Small intestine (tissue), 7 donors: ENCODE results near the gene UQCC5. TPM values are rescaled to one million over a fixed set of nuclear protein-coding genes. Genes with fewer than 3 reads are reported as not detected.

ENCODE experiments used
- DNase-seq, 2 donors: peaks; one replicate each; pipeline versions ENCODE4 v3.0.0 to v3.0.0-alpha.2; 2013
- FAIRE-seq: peaks from 2 replicates; lab custom pipeline; 2012; peaks lifted over from hg19 to GRCh38; lab: Jason Lieb, UNC
- H3K27ac ChIP-seq, 3 donors: one replicate each; pipeline ENCODE4 v1.5.1; 2013; ENCODE audit warnings: low read length in 2 of 3, mild to moderate bottlenecking in 2 of 3, control low read depth in 1 of 3, inconsistent platforms in 1 of 3, low read depth in 1 of 3, moderate library complexity in 1 of 3
- H3K27me3 ChIP-seq, 3 donors: one replicate each; pipeline ENCODE4 v1.6.1; 2013; ENCODE audit warnings: low read length in 3 of 3, inconsistent platforms in 1 of 3; ENCODE audit not compliant: control insufficient read depth in 3 of 3, insufficient read depth in 3 of 3
- H3K36me3 ChIP-seq, 3 donors: one replicate each; pipeline ENCODE4 v1.6.1; 2013; ENCODE audit warnings: low read length in 3 of 3, inconsistent platforms in 1 of 3, low read depth in 1 of 3, mild to moderate bottlenecking in 1 of 3, moderate library complexity in 1 of 3; ENCODE audit not compliant: control insufficient read depth in 3 of 3, insufficient read depth in 2 of 3
- H3K4me1 ChIP-seq, 3 donors: one replicate each; pipeline ENCODE4 v1.6.1; 2013; ENCODE audit warnings: low read length in 2 of 3, inconsistent platforms in 1 of 3, low read depth in 1 of 3, mild to moderate bottlenecking in 1 of 3, moderate library complexity in 1 of 3; ENCODE audit not compliant: control insufficient read depth in 3 of 3, insufficient read depth in 2 of 3
- H3K4me3 ChIP-seq, 3 donors: one replicate each; pipeline ENCODE4 v1.5.1; 2013; ENCODE audit warnings: low read length in 3 of 3, control low read depth in 1 of 3, inconsistent platforms in 1 of 3, low read depth in 1 of 3, mild to moderate bottlenecking in 1 of 3, moderate library complexity in 1 of 3
- H3K9me3 ChIP-seq, 2 donors: one replicate each; pipeline ENCODE4 v1.6.1; 2013; ENCODE audit warnings: low read depth in 1 of 2, low read length in 1 of 2; ENCODE audit not compliant: control insufficient read depth in 2 of 2, insufficient read depth in 1 of 2
- WGBS, 3 donors: extraction: QIAGEN DNeasy Blood & Tissue Kit; methylation state at CpG; one replicate each; pipeline ENCODE4 v1.1.7; 2013; 5-methylcytosine and 5-hydroxymethylcytosine counted together
- polyA plus RNA-seq, 4 donors: library from polyadenylated mRNA; stranded (reverse) in 3 of 4; unstranded in 1 of 4; fragments of 200-250 nt in 3 of 4; fragments of 120-200 nt in 1 of 4; gene quantifications; one replicate each; pipeline versions ENCODE4 v1.2.1 to v1.2.3, GENCODE V29; 2013
- donor health status: healthy with polysubstance abuse.
- donor health status: control.
- donor health status: control.
- donor health status: Bipolar disorder and iron deficiency.
- donor health status: healthy.

UQCC5 gene
- polyA plus RNA-seq, 4 donors, result 8.9 to 38.9 (median 20.3) TPM

DNA sequence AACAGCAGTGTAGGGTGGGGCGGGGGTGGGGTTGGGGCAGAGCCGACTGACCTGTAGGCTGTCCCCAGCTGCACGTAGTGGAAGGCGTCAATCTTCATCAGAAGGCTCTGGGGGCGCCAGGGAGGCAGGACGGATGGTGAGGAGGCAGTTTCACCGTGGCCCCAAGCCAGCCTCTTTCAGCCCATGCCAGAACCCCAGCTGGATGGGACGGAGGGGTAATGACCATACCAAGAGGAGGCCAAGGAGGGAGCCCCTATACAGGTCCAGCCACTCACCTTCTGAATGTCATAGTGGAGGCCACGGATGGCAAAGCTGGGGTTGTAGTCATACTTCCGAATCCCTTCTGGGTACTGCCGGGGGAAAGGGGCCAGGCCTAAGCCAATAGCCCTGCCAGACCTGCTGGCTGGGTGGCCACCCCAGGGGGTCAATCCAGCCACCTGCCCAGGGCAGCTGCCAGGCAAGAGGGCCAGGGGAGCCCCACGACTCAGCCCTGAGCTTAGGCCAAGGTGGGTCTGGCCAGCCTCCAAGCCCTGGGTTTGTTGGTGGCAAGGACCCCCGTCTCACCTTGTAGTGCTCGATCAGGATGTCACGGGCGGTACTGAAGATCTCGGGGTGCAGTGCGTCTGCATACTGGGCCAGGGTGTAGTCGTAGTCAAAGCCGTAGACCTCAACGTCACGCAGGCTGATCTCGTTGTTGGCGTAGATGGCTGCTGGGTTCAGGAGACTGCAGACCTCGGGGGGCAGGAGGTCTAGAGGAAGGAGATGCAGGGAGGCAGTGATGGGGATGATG is 7.6 kb upstream of the UQCC5 start:
- no peaks in the 10 kb centered on the region for H3K27me3 ChIP-seq
- H3K4me1 ChIP-seq, result peaks cover 0 to 9% (median 0%) of the 10 kb centered on the region in 3 donors
- no peak overlapping the region for H3K27ac ChIP-seq
- H3K36me3 ChIP-seq, result peaks cover 0 to 67% (median 2%) of the 10 kb centered on the region in 3 donors
- DNase-seq (no peak), FAIRE-seq (no peak)
- H3K4me3 ChIP-seq, result no peak overlapping the region
- H3K9me3 ChIP-seq, result no peaks in the 10 kb centered on the region
- WGBS, 3 donors, result 91 to 95% (median 95%) methylated on average over 25 of the region's 25 CpGs

DNA sequence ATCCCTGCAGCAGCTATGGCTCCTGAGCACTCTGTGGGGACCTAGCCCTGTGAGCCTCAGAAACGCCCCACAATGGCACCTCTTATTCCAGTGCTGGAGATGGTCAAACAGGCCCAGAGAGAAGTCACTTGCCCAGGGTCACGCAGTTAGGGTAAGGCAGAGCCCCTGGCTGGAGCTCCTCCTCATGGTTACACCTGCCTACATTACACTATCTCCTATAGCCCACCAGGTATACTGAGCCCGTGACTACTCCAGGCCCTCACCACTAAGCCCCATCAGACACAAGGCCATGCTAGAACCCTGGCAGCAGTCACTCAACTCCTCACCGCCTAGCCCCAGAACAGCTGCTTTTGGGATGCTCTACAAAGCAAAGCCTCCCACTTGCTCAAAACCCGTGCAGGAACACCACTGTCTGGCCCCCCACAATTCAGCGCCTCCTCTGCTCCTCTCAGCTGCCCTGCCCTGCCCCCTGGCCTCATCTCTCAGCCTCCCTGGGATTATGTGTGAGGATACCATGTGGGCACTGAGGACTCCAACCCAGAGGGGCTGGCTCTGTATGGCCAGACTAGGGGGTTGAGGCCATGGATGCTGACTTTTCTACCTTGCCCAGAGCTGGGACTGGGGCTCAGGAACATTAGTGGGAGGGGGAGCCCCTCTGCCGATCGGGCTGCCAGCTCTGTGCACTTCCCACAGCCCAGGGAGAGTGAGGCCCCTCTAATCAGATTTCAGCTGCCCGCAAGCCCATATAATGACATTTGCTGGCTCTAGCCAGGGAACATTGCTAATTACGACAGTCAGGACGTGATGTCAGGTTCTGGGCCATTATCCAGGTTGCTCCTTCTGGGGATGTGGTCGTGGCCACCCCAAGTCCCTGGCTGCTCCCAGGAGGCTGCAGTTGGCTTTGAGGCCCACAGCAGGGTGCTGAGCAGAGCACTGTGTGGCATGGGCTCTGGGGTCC is 6.8 kb upstream of the UQCC5 start:
- FAIRE-seq, result no peak
- Histone ChIP-seq H3K4me1 (peaks cover 0 to 13% (median 0%) of the 10 kb centered on the region in 3 donors), H3K4me3 (no peak overlapping the region), H3K27me3 (no peaks in the 10 kb centered on the region), H3K36me3 (peaks cover 0 to 58% (median 2%) of the 10 kb centered on the region in 3 donors), H3K27ac (no peak overlapping the region), H3K9me3 (no peaks in the 10 kb centered on the region)
- WGBS, 3 donors, result 77 to 82% (median 82%) methylated on average over 12 of the region's 12 CpGs
- DNase-seq, result no peak

DNA sequence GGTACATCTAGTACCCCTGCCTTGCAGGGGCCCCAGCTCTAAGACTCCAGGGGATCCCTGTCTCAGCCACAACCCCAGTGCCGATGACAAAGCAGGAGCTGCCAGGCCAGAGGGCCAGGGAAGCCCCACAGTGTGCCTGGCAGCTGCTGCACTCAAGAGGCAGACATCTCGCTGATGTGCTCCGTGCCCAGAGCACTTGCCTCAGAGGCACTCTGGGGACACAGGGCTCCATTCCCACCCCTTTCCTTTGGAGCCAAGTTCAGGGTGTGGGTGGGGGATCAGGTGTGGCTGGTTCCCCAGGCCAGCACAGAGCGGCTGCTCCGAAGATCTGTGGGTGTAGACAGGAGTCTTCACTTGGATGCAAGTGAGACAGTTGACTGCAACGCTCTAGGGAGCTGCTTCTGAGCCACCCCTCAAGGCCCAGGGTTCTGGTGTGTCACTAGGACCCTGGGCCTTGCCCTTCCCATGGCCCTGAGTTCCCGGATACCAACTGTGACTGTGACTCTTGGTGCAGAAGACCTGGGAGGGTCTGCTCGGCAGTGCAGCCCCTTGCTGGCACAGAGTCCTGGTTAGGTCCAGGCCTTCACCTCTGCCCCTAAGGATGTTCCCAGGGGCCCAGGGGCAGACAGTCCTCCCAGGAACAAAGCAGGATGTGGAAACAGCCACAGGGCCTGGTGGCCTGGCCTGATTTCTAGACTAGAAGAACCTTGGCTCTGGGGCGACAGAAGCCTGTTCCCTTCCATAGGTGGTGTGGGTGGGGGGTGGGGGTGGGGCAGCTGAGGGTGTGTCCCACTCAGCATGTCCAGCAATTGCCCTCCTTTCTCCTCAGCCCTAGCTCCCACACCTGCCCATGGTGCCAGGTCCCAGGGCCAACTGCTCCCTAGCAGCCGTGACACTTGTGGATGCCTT is 5.2 kb upstream of the UQCC5 start:
- Histone ChIP-seq H3K4me3 (no peak overlapping the region), H3K27ac (no peak overlapping the region), H3K4me1 (peaks cover 0 to 21% (median 0%) of the 10 kb centered on the region in 3 donors), H3K36me3 (peaks cover 0 to 44% (median 2%) of the 10 kb centered on the region in 3 donors), H3K9me3 (no peaks in the 10 kb centered on the region), H3K27me3 (no peaks in the 10 kb centered on the region)
- DNase-seq, result no peak
- WGBS, 3 donors, result 81 to 93% (median 84%) methylated on average over 10 of the region's 10 CpGs
- no peak for FAIRE-seq

DNA sequence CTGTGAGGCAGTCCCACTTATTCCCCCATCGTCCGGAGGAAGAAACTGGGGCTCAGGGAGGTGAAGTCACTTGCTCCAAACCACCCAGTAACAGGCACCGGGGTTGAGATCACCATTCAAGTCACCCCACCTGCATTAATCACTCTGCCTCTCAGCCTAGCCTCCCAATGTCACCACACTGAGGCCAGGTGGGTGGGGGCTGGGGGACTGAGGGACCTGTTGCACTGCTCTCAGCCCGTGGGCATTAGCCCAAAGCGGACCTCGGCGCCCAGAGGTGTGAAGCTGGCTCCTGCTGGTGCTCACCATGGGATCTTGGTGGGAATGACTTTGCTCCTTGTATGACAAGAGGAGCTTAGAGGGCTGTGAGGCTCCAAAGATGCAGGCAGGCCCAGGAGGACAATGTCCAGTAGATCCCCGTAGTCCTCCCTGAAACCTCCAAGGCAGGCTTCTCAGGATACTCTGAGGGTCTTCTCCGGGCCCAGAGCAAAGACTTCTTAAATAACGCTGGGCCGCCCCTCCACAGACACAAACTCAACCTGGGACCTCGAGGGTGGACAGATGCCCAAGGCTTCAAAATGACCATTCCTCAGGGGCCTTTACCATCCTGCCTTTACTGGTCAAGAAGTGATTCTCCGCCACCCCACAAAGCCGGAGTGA is 4.4 kb upstream of the UQCC5 start:
- Histone ChIP-seq H3K4me1 (peaks cover 0 to 21% (median 0%) of the 10 kb centered on the region in 3 donors), H3K36me3 (peaks cover 0 to 37% (median 2%) of the 10 kb centered on the region in 3 donors), H3K4me3 (peak overlapping the region in 1 of 3 donors; percentile 57), H3K9me3 (no peaks in the 10 kb centered on the region), H3K27me3 (no peaks in the 10 kb centered on the region), H3K27ac (peak overlapping the region in 1 of 3 donors; percentile 29)
- DNase-seq (no peak), FAIRE-seq (no peak)
- 88 to 94% (median 90%) methylated on average over 14 of the region's 14 CpGs for WGBS, 3 donors

DNA sequence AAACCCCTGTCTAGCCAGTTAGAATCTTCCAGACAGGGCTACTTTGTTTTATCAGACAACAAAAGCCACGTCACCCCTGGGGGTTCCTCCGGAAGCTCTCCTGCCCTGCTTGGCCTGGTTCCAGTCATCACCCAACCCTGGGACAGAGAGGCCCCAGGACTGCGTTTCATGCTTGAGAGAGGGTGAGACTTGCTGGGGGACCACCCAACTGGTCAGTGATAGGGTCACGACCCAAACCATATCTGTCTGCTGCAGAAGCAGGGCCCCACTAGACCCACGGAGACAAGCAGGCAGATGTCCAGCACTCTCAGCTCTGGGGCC is 3.9 kb upstream of the UQCC5 start:
- Histone ChIP-seq H3K27ac (peak overlapping the region in 1 of 3 donors; percentile 13), H3K4me3 (peak overlapping the region in 1 of 3 donors; percentile 57), H3K9me3 (no peaks in the 10 kb centered on the region), H3K36me3 (peaks cover 0 to 32% (median 2%) of the 10 kb centered on the region in 3 donors), H3K4me1 (peaks cover 0 to 21% (median 0%) of the 10 kb centered on the region in 3 donors), H3K27me3 (no peaks in the 10 kb centered on the region)
- DNase-seq (peak in 1 of 2 donors; percentile 38), FAIRE-seq (no peak)
- 48 to 61% (median 58%) methylated on average over 5 of the region's 5 CpGs for WGBS, 3 donors

DNA sequence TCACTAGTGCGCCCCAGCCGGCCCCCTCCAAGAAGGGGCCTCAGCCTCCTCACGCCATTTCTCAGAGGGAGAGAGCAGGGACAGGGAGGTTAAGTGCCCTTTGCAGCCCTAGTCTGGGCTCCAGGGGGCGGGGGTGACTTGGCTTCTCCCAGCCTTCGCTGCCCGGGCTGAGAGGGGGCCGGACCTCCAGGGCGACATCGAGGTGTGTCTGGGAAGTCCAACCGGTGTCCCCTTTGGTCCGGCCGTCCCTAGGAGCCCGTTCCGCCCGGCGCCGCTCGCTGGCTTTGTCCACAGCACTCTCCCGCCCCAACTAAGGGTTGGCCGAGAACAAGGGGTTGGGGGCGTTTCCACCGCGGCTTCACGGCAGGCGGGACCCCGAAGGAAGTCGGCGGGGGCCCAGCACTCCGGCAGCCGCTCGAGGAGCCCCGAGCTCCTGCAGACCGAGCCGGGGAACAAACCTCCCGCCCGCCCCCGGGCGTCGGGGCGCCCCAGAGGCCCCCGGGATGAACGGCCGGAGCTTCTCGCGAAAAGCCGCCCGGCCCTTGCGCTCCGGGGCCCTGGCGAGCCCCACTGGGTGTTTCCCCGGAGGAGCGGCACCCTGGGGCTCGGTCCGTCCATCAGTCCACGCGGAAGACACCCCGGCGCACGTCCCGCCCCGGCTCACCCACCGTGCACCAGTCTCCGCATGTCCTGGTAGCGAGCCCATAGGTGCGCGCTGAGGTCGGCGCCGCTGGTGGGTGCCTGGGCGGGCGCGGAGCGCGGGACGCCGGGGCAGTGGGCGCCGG is 3.4 kb upstream of the UQCC5 start:
- peaks cover 3 to 21% (median 5%) of the 10 kb centered on the region in 3 donors for H3K4me1 ChIP-seq
- no peak for FAIRE-seq
- WGBS, 3 donors, result 3% methylated on average over 63 to 78 of the region's 78 CpGs
- DNase-seq, result peak in 1 of 2 donors; percentile 61
- H3K9me3 ChIP-seq, result no peaks in the 10 kb centered on the region
- H3K4me3 ChIP-seq, result peak overlapping the region; percentile 31 to 63 (median 57)
- peak overlapping the region in 1 of 3 donors; percentile 13 for H3K27ac ChIP-seq
- no peaks in the 10 kb centered on the region for H3K27me3 ChIP-seq
- peaks cover 0 to 27% (median 2%) of the 10 kb centered on the region in 3 donors for H3K36me3 ChIP-seq
